ENCODE results near the gene SLC2A4RG.

The SLC2A4RG gene

GRCh38 chr20:63782051-63782471 is 42.5 kb downstream of the SLC2A4RG start:
- no peak for DNase-seq

DNA sequence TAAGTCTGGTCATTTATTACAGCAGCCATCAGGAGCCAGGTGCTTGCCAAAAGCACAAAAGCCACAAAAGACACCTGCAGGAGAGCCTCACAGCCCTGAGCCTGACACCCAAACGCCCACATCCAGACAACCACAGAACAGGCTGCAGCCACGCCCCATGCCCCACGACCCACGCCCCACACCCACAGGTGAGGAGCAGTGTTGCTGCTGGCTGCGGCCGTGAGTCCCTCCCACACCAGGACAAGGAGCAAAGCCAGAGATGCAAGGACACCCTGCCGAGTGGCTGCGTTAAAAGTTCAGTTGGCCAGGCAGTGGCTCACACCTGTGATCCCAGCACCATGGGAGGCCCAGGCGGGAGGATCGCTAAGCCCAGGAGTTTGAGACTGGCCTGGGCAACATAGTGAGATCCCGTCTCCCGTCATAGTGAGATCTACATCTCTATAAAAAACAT is 43.0 kb downstream of the SLC2A4RG start:
- no peak for DNase-seq

GRCh38 chr20:63783970-63784369 is 44.4 kb downstream of the SLC2A4RG start:
- no peak for DNase-seq

GRCh38 chr20:63785691-63786131 is 46.1 kb downstream of the SLC2A4RG start:
- no peak for DNase-seq

- no peak for DNase-seq
Measured at GRCh38 chr20:63787302-63787701, 47.7 kb downstream of the SLC2A4RG start.

GRCh38 chr20:63787749-63788148 is 48.2 kb downstream of the SLC2A4RG start:
- no peak for DNase-seq

GRCh38 chr20:63789836-63790571 is 50.4 kb downstream of the SLC2A4RG start:
- no peak for DNase-seq

DNA sequence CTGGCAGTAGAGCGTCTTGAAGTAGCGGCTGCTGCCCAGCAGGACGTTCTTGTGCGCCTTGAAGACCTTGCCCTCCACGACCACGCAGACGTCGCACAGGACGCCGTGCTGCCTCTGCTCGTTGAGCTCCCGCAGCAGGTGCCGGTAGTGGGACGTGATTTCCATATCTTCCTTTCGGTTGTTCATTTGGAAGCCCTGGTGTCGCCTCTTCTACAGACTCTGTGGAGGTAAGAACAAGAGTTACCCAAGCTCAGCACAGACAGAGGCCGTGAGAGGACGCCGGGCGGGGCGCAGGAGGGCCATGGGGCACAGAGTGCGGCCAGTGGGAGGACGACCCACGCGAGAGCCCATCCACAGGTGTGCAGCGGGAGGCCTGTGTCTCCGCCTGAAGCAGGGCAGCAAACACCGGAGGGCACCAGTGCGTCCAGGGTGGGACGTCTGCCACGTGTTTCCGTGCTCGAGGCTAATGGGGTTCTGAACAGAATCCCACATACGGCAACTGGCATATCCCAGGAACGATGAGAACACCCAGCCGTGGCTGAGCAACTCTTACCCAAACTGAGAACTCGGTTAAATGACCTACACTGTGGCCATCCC is 51.1 kb downstream of the SLC2A4RG start:
- DNase-seq = no peak

DNA sequence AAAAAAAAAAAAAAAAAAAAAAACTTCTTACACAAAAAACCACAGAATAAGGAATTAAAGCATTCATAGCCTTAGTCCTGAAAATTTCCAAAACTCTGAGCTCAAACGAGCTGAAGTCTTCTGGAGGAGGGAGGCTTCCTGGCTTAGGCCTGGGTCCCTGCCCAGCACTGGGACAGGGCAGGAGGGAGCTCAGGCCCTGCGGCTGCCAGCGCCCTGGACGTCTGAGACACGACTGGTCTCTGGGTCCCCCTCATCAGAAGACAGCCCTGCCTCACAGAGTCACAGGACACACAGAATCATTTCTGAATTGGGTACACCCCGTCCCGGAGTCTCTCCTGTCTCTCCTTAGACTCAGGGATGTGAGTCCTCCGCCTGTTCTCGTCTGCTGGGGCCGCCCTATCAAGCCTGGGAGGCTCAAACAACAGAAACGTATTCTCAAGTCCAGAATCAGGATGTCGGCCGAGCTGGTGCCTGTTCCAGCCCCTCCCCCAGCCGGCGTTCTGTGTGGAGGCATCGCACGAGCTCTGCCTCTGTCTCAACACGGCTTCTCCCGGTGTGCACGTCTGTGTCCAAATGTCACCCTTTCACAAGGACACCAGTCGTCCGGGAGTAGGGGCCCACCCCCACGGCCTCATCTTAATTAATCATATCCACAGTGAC is 52.1 kb downstream of the SLC2A4RG start:
- DNase-seq = no peak

- DNase-seq = no peak
Measured at GRCh38 chr20:63792866-63793265, 53.3 kb downstream of the SLC2A4RG start.

Data from eye (tissue), 1 donor.